Peyer's patch (tissue), 4 donors: ENCODE data around the gene SFTPA2. TPM values are rescaled to one million over a fixed set of nuclear protein-coding genes. Genes with fewer than 3 reads are reported as not detected.

Experiments
- DNase-seq, 3 donors: peaks; one replicate each; pipeline ENCODE4 v3.0.0-alpha.2; 2017 to 2019
- H3K27ac ChIP-seq, 4 donors: fragments of 200-600 bp; sonication (generic); one replicate each; pipeline ENCODE4 v1.5.1; 2016 to 2019
- H3K27me3 ChIP-seq, 2 donors: fragments of 200-600 bp; sonication (generic); one replicate each; pipeline ENCODE4 v1.5.1; 2019
- H3K36me3 ChIP-seq, 3 donors: fragments of 200-600 bp; sonication (generic); one replicate each; pipeline ENCODE4 v1.5.1; 2016 to 2019
- H3K4me1 ChIP-seq, 4 donors: fragments of 200-600 bp; sonication (generic); one replicate each; pipeline ENCODE4 v1.5.1; 2016 to 2019
- H3K4me3 ChIP-seq, 4 donors: fragments of 200-600 bp; sonication (generic); 1 replicate in 3 of 4; 2 replicates in 1 of 4; pipeline ENCODE4 v1.5.1; 2016 to 2019; ENCODE audit warnings: mild to moderate bottlenecking in 1 of 4
- H3K9me3 ChIP-seq, 4 donors: fragments of 200-600 bp; sonication (generic); one replicate each; pipeline ENCODE4 v1.5.1; 2016 to 2019; ENCODE audit warnings: mild to moderate bottlenecking in 1 of 4
- POLR2A ChIP-seq, 2 donors: fragments of 450-650 bp; IDR thresholded peaks; one replicate each; pipeline ENCODE4 v1.5.1; 2017; ENCODE audit warnings: antibody characterized with exemption in 2 of 2, mild to moderate bottlenecking in 2 of 2, moderate library complexity in 2 of 2
- total RNA-seq, 4 donors: library from RNA; depleted of rRNA; stranded (reverse); fragments of >200 nt; gene quantifications; one replicate each; pipeline ENCODE4 v1.1.0, GENCODE V29; 2016
- TF ChIP-seq, protein P1 (sequence below), 6 experiments: fragments of 450-650 bp in 4 of 6; fragments of 200-600 bp in 2 of 6; sonication (generic) in 1 of 6; IDR thresholded peaks; one replicate each; pipeline ENCODE4 v1.5.1; 2017 to 2019; ENCODE audit warnings: antibody characterized with exemption in 6 of 6, mild to moderate bottlenecking in 3 of 6, moderate library complexity in 1 of 6

Gene SFTPA2
- total RNA-seq = not detected

DNA sequence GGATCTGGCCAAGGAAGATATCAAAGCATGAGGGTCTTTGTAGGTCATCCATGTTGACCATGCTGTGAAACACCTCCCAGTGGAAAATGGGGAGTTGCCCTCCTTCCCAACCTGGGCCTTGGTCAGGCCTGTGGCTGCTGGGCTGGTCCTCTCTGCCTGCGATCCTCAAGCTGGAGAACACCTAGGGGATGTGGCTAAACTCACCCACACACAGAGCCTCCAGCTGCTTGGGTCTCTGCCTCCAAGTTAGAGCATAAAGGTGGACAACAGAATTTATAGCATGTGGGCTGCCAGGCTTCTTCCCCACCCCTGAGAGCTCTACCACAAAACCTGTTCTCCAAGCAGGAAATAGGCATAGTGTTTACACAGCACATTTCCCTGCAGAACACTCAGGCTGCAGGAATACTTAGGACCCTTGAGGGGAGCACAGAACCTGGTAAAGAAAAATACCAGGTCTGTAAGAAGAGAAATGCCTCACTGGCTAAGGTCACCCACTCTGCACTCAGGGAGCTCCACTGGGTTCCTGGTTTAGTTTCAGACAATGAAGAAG lies at the start of gene SFTPA2:
TSS of gene SFTPA2 (minus strand) at position 248 of the 550 bp plus-strand sequence. CDS start 924 bp downstream, outside the sequence.
- Histone ChIP-seq H3K36me3 (no peaks in the 10 kb centered on the region), H3K4me3 (no peak within 1 kb of the TSS), H3K4me1 (no peaks in the 10 kb centered on the region), H3K9me3 (no peaks in the 10 kb centered on the region), H3K27me3 (no peaks in the 10 kb centered on the region), H3K27ac (no peak within 1 kb of the TSS)
- no peak for TF ChIP-seq POLR2A (IDR thresholded peaks at IDR 0.05)
- TF ChIP-seq, protein P1, sequence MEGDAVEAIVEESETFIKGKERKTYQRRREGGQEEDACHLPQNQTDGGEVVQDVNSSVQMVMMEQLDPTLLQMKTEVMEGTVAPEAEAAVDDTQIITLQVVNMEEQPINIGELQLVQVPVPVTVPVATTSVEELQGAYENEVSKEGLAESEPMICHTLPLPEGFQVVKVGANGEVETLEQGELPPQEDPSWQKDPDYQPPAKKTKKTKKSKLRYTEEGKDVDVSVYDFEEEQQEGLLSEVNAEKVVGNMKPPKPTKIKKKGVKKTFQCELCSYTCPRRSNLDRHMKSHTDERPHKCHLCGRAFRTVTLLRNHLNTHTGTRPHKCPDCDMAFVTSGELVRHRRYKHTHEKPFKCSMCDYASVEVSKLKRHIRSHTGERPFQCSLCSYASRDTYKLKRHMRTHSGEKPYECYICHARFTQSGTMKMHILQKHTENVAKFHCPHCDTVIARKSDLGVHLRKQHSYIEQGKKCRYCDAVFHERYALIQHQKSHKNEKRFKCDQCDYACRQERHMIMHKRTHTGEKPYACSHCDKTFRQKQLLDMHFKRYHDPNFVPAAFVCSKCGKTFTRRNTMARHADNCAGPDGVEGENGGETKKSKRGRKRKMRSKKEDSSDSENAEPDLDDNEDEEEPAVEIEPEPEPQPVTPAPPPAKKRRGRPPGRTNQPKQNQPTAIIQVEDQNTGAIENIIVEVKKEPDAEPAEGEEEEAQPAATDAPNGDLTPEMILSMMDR (IDR thresholded peaks at IDR 0.05) = no peak
- no peak for DNase-seq

GRCh38 chr10:79608505-79609375 lies 48.5 kb upstream of the SFTPA2 start:
- no peak overlapping the region for H3K27ac ChIP-seq
- TF ChIP-seq, protein P1 (IDR thresholded peaks at IDR 0.05) = peak in 5 of 6 experiments; percentile 34 to 41 (median 40)
- TF ChIP-seq POLR2A (IDR thresholded peaks at IDR 0.05) = no peak
- no peak overlapping the region for H3K4me3 ChIP-seq
- H3K27me3 ChIP-seq = no peaks in the 10 kb centered on the region
- H3K4me1 ChIP-seq = no peaks in the 10 kb centered on the region
- peak in 1 of 3 donors; percentile 45 for DNase-seq
- no peaks in the 10 kb centered on the region for H3K36me3 ChIP-seq
- no peaks in the 10 kb centered on the region for H3K9me3 ChIP-seq

GRCh38 chr10:79605308-79605707 lies 45.1 kb upstream of the SFTPA2 start:
- TF ChIP-seq, protein P1 (IDR thresholded peaks at IDR 0.05) = no peak
- no peak for TF ChIP-seq POLR2A (IDR thresholded peaks at IDR 0.05)
- Histone ChIP-seq H3K9me3 (no peaks in the 10 kb centered on the region), H3K36me3 (no peaks in the 10 kb centered on the region), H3K4me1 (no peaks in the 10 kb centered on the region), H3K27me3 (no peaks in the 10 kb centered on the region), H3K4me3 (no peak overlapping the region), H3K27ac (no peak overlapping the region)
- no peak for DNase-seq

GRCh38 chr10:79604294-79604693 lies 44.1 kb upstream of the SFTPA2 start:
- Histone ChIP-seq H3K4me3 (no peak overlapping the region), H3K36me3 (no peaks in the 10 kb centered on the region), H3K27me3 (no peaks in the 10 kb centered on the region), H3K27ac (no peak overlapping the region), H3K4me1 (no peaks in the 10 kb centered on the region), H3K9me3 (no peaks in the 10 kb centered on the region)
- no peak for TF ChIP-seq POLR2A (IDR thresholded peaks at IDR 0.05)
- TF ChIP-seq, protein P1 (IDR thresholded peaks at IDR 0.05) = no peak
- DNase-seq = no peak

- H3K36me3 ChIP-seq = no peaks in the 10 kb centered on the region
- no peak overlapping the region for H3K4me3 ChIP-seq
- peak in 1 of 3 donors; percentile 12 for DNase-seq
- peaks cover 0 to under 1% (median 0%) of the 10 kb centered on the region in 4 donors for H3K9me3 ChIP-seq
- no peak overlapping the region for H3K27ac ChIP-seq
- no peaks in the 10 kb centered on the region for H3K27me3 ChIP-seq
- no peak for TF ChIP-seq POLR2A (IDR thresholded peaks at IDR 0.05)
- TF ChIP-seq, protein P1 (IDR thresholded peaks at IDR 0.05) = no peak
- H3K4me1 ChIP-seq = no peaks in the 10 kb centered on the region
Observed at GRCh38 chr10:79602953-79603352, 42.7 kb upstream of the SFTPA2 start.
